IMR-90 (cell line): ENCODE measurements around the gene PRR33. TPM values are rescaled to one million over a fixed set of nuclear protein-coding genes. Genes with fewer than 3 reads are reported as not detected.

Source experiments
- ATAC-seq: fragments of 200-7000 bp; cut with Tn5 transposase; 2 replicates; pipeline ENCODE4 v1.9.1; 2020; ENCODE audit warnings: low read depth, mild to moderate bottlenecking, moderate library complexity
- BruUV-seq: library from RNA; stranded (reverse); fragments of 400-500 nt; replicated peaks from 2 replicates; lab custom pipeline; 2021; lab: Mats Ljungman, UMichigan
- CTCF ChIA-PET: fragments of 300-600 bp; formaldehyde crosslinking; extraction: SDS; loops from one replicate; lab custom pipeline; 2021; ENCODE audit warnings: antibody characterized with exemption; lab: Yijun Ruan, JAX
- POLR2A ChIA-PET: fragments of 300-600 bp; sonication (Branson Sonifier 250); formaldehyde crosslinking; loops from one replicate; lab custom pipeline; 2022; ENCODE audit warnings: antibody characterized with exemption; ENCODE audit not compliant: unreplicated experiment; lab: Charles Lee
- DNase-seq: peaks from one replicate; pipeline ENCODE4 v3.0.0; 2013
- H2AFZ ChIP-seq: replicated peaks from 2 replicates; pipeline ENCODE3; 2013; ENCODE audit warnings: low read length, mild to moderate bottlenecking; ENCODE audit not compliant: poor library complexity
- H2AK5ac ChIP-seq: 2 replicates; pipeline ENCODE4 v1.6.1; 2013; ENCODE audit warnings: low read depth, low read length, inconsistent platforms
- H2AK9ac ChIP-seq: replicated peaks from 2 replicates; pipeline ENCODE3; 2013; ENCODE audit warnings: mild to moderate bottlenecking, low read depth, low read length, moderate library complexity; ENCODE audit not compliant: poor library complexity
- H2BK120ac ChIP-seq: 2 replicates; pipeline ENCODE4 v1.6.1; 2013; ENCODE audit warnings: low read depth, low read length, inconsistent platforms
- H2BK15ac ChIP-seq: 3 replicates; pipeline ENCODE4 v1.6.1; 2013; ENCODE audit warnings: low read depth, low read length, inconsistent platforms
- H2BK20ac ChIP-seq: 2 replicates; pipeline ENCODE4 v1.6.1; 2013; ENCODE audit warnings: low read depth, mild to moderate bottlenecking, inconsistent platforms, low read length, moderate library complexity
- H2BK5ac ChIP-seq: 2 replicates; pipeline ENCODE4 v1.6.1; 2013; ENCODE audit warnings: mild to moderate bottlenecking, low read depth, low read length, inconsistent platforms; ENCODE audit not compliant: poor library complexity, severe bottlenecking
- H3K14ac ChIP-seq: replicated peaks from 2 replicates; pipeline ENCODE4 v1.6.1; 2013; ENCODE audit warnings: low read depth, low read length, inconsistent platforms
- H3K18ac ChIP-seq: 2 replicates; pipeline ENCODE4 v1.6.1; 2013; ENCODE audit warnings: low read depth, low read length, control low read depth
- H3K23ac ChIP-seq: 2 replicates; pipeline ENCODE4 v1.6.1; 2013; ENCODE audit warnings: low read depth, low read length, inconsistent platforms
- H3K27ac ChIP-seq: 2 replicates; pipeline ENCODE4 v1.5.1; 2013; ENCODE audit warnings: mild to moderate bottlenecking, control low read depth, low read length; ENCODE audit not compliant: insufficient read depth
- H3K27me3 ChIP-seq: 2 replicates; pipeline ENCODE4 v1.6.1; 2013; ENCODE audit warnings: low read length; ENCODE audit not compliant: control insufficient read depth, insufficient read depth
- H3K36me3 ChIP-seq: 2 replicates; pipeline ENCODE4 v1.6.1; 2013; ENCODE audit warnings: low read length, mixed read lengths; ENCODE audit not compliant: control insufficient read depth, insufficient read depth
- H3K4ac ChIP-seq: 2 replicates; pipeline ENCODE4 v1.6.1; 2013; ENCODE audit warnings: low read depth, low read length, inconsistent platforms
- H3K4me1 ChIP-seq: 2 replicates; pipeline ENCODE4 v1.6.1; 2013; ENCODE audit warnings: low read length, mixed read lengths; ENCODE audit not compliant: control insufficient read depth, insufficient read depth
- H3K4me2 ChIP-seq: 2 replicates; pipeline ENCODE4 v1.6.1; 2013; ENCODE audit warnings: low read depth, mild to moderate bottlenecking, control low read depth, low read length, moderate library complexity
- H3K4me3 ChIP-seq: 2 replicates; pipeline ENCODE4 v1.5.1; 2013; ENCODE audit warnings: low read depth, mild to moderate bottlenecking, control low read depth, low read length, moderate library complexity; ENCODE audit not compliant: insufficient read depth
- H3K56ac ChIP-seq: 2 replicates; pipeline ENCODE4 v1.6.1; 2013; ENCODE audit warnings: low read length, inconsistent platforms; ENCODE audit not compliant: insufficient read depth; ENCODE audit errors: extremely low read depth
- H3K79me1 ChIP-seq, 2 experiments: 2 replicates each; pipeline ENCODE4 v1.6.1; 2013; ENCODE audit warnings: low read length in 2 of 2, inconsistent platforms in 1 of 2, low read depth in 1 of 2
- H3K9ac ChIP-seq: 2 replicates; pipeline ENCODE4 v1.6.1; 2013; ENCODE audit warnings: low read depth, low read length, control low read depth
- H3K9me1 ChIP-seq: 2 replicates; pipeline ENCODE4 v1.6.1; 2013; ENCODE audit warnings: low read length, inconsistent platforms; ENCODE audit not compliant: insufficient read depth
- H3K9me3 ChIP-seq: 2 replicates; pipeline ENCODE4 v1.6.1; 2013; ENCODE audit warnings: low read length; ENCODE audit not compliant: control insufficient read depth, insufficient read depth
- H4K20me1 ChIP-seq: 2 replicates; pipeline ENCODE4 v1.6.1; 2013; ENCODE audit warnings: low read length, inconsistent platforms; ENCODE audit not compliant: insufficient read depth
- H4K5ac ChIP-seq: 2 replicates; pipeline ENCODE4 v1.6.1; 2013; ENCODE audit warnings: mild to moderate bottlenecking, low read depth, low read length, control low read depth
- H4K8ac ChIP-seq, 2 experiments: 2 replicates each; pipeline ENCODE4 v1.6.1; 2013; ENCODE audit warnings: low read depth in 2 of 2, low read length in 2 of 2, control low read depth in 1 of 2, inconsistent platforms in 1 of 2
- H4K91ac ChIP-seq: 2 replicates; pipeline ENCODE4 v1.6.1; 2013; ENCODE audit warnings: low read depth, low read length, inconsistent platforms; ENCODE audit not compliant: insufficient read depth
- MAFK ChIP-seq: IDR thresholded peaks from 2 replicates; pipeline ENCODE4 v1.6.1; 2012; ENCODE audit warnings: low read depth, low read length, improper control_type of control experiment
- RCOR1 ChIP-seq: IDR thresholded peaks from 2 replicates; pipeline ENCODE4 v1.6.1; 2012; ENCODE audit warnings: mild to moderate bottlenecking, low read length, improper control_type of control experiment; ENCODE audit not compliant: insufficient replicate concordance
- SMC3 ChIP-seq: fragments of 150-350 bp; IDR thresholded peaks from 2 replicates; pipeline ENCODE4 v1.6.1; 2016; ENCODE audit warnings: low read depth, mild to moderate bottlenecking, antibody characterized with exemption, low read length, moderate library complexity
- USF2 ChIP-seq: fragments of 150-350 bp; IDR thresholded peaks from 2 replicates; pipeline ENCODE4 v1.6.1; 2017; ENCODE audit warnings: mild to moderate bottlenecking, antibody characterized with exemption, low read length, low read depth
- WGBS, 2 experiments: methylation state at CpG; one replicate each; pipeline versions ENCODE4 v1.1.5 to v1.1.7; 2013; ENCODE audit warnings: missing lambda C conversion rate in 2 of 2; ENCODE audit not compliant: insufficient read length in 1 of 2; ENCODE audit errors: extremely low coverage in 2 of 2; 5-methylcytosine and 5-hydroxymethylcytosine counted together
- dilution Hi-C: fragments of 300-500 bp; cut with HindIII; formaldehyde crosslinking; loops from one replicate; pipeline ENCODE4 v1.14.3; 2018; ENCODE audit warnings: low sequenced_read_pairs; ENCODE audit not compliant: unreplicated experiment
- in situ Hi-C: fragments of 300-500 bp; cut with MboI; formaldehyde crosslinking; loops from 3 replicates; pipeline ENCODE4 v1.14.3; 2019; ENCODE audit warnings: low sequenced_read_pairs, inconsistent platforms, mixed read lengths
- intact Hi-C: fragments of 100-400 bp; cut with micrococcal nuclease; formaldehyde crosslinking; loops from 2 replicates; pipeline ENCODE4 v1.10.0; 2022
- polyA plus RNA-seq, 3 experiments: library from polyadenylated mRNA; depleted of rRNA; stranded (reverse); fragments of >200 nt; gene quantifications; 2 replicates each; pipeline ENCODE4 v1.2.3, GENCODE V29; 2012; ENCODE audit warnings: low replicate concordance in 1 of 3
- total RNA-seq: library from RNA; depleted of rRNA; stranded (reverse); fragments of >200 nt; gene quantifications from 2 replicates; pipeline ENCODE4 v1.2.3, GENCODE V29; 2012

Gene PRR33
- total and polyA plus RNA-seq, 2 of the 4 experiments (the other 2 are of a cell fraction): not detected

GRCh38 chr11:1862588-1863351, 28.9 kb downstream of the PRR33 start:
- intact Hi-C loops (no loop called here), dilution Hi-C loops (no loop called here), in situ Hi-C loops (no loop called here)
- Histone ChIP-seq H3K27me3 (peaks cover 21% of the 10 kb centered on the region), H3K14ac (no peak overlapping the region), H2BK15ac (peak overlapping the region; percentile 1; the same call in 1 of the 3 replicates), H3K9me3 (no peaks in the 10 kb centered on the region), H2AFZ (peak overlapping the region; percentile 91), H3K79me1 (no peaks in the 10 kb centered on the region), H4K20me1 (no peaks in the 10 kb centered on the region), H4K91ac (peak overlapping the region; percentile 15; the same call in 1 of the 2 replicates), H3K9me1 (peaks cover 4% of the 10 kb centered on the region), H3K23ac (no peak overlapping the region), H2BK120ac (peak overlapping the region; percentile 28), H3K4me3 (no peak overlapping the region), H4K8ac (peak overlapping the region in 1 of 2 experiments; percentile 12; a peak in 1 of 4 replicates), H3K18ac (no peak overlapping the region), H2BK5ac (no peak overlapping the region), H3K4me1 (peaks cover 14% of the 10 kb centered on the region), H3K4me2 (no peak overlapping the region), H3K56ac (no peak overlapping the region), H3K36me3 (no peaks in the 10 kb centered on the region), H2AK5ac (peak overlapping the region; percentile 78), H2BK20ac (peak overlapping the region; percentile 58), H3K4ac (peak overlapping the region; percentile 66), H3K27ac (no peak overlapping the region), H2AK9ac (peak overlapping the region; percentile 58), H3K9ac (no peak overlapping the region), H4K5ac (no peak overlapping the region; the same call in 1 of the 2 replicates)
- WGBS, 2 experiments: 97% methylated on average over 6 of the region's 14 CpGs; no CpG with 5 or more reads in 1 of the 2 experiments
- ChIA-PET POLR2A (no interaction called here), CTCF (no interaction called here)
- ATAC-seq (no peak), DNase-seq (no peak)
- no TSS peak for BruUV-seq
- TF ChIP-seq RCOR1: peak; percentile 3
- TF ChIP-seq MAFK: no peak
- no peak for TF ChIP-seq SMC3
- no peak for TF ChIP-seq USF2
